Activated naive CD4-positive, alpha-beta T cell (primary cell): ENCODE results near the gene ZC2HC1C.

Experiments used
- DNase-seq, 4 experiments: peaks; one replicate each; lab custom pipeline; 2025; lab: John Stamatoyannopoulos, UW

The ZC2HC1C gene, protein sequence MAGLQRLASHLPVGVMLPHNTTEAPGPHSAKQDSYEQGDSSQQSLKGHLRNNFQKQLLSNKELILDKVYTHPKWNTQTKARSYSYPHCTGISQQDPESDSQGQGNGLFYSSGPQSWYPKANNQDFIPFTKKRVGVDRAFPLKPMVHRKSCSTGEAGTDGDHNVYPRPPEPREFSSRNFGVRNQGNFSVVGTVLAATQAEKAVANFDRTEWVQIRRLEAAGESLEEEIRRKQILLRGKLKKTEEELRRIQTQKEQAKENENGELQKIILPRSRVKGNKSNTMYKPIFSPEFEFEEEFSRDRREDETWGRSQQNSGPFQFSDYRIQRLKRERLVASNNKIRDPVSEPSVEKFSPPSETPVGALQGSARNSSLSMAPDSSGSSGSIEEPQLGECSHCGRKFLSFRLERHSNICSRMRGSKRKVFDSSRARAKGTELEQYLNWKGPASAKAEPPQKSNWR

DNA sequence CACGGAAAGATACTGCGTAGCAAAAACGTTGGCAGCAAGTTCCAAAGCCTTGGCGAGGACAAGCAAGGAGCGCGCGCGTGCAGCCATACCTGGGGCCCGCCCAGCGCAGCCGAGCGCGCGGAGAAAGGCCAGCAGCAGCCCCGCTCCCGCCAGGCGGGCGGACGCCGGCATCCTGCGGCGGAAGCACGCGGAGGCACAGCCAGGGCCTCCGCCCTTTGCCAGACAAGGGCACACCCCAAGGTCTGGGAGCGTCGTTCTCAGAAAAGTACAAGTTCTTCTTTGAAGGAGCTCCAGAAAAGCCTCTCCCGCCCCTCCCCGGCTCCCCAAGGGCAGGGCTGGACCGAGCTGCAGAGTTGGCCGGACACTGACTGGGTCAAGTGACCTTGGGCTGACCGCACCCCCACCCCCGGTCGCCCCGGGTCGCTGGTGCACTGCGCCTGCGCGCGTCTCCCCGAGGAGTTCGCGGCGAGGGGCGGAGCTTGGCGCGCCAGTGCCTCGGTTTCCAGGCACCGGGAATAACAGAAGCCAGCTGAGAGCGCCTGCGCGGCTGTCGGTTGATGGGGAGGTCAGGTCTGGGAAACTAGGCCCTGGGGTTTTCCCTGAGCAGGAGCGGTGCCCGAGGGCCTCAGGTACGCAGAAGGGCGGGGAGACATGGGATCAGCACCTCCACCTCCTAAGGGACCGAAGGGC lies at the start of gene ZC2HC1C:
TSS of gene ZC2HC1C (plus strand) at position 521 of the 690 bp plus-strand sequence. CDS start 933 bp downstream, outside the sequence.
- peak in 3 of 4 experiments; percentile 20 to 26 (median 23) for DNase-seq

DNA sequence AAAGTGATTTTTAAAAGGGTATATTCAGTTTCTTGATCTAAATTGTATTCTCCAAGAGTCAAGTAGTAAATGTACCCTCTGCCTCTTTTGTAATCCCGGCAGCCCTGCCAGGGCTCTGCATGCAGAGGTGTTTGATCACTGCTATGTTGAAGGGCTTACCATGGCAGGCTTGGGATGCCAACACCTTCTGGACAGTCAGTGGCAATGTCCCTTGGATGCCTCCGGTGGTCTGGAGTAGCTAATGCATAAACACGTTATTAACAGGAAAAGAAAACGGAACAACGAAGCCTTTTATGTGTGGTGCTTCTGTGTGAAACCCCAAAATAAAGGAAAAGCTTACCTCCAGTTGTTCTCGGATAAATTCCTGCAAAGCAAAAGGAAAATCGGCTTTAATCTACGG lies 46.8 kb upstream of the ZC2HC1C start:
- DNase-seq, result no peak

DNA sequence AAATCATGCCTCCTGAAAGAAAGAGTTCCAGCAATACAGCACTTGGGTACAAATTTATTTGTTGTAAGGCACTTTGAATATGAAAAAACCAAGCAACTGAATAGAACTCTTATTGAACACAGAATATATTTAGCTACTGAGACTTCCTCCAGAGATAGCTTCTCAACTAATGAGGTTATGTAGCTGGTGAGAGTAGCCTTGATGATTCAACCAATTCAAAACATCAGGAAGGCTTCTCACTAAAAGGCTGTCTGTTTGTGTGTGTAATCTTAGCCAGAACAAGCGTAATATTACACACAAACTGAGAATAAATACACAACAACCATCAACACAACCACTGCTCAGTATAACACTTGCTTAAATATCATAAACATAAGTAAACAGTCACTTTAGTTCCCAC lies 46.3 kb upstream of the ZC2HC1C start:
- no peak for DNase-seq

DNA sequence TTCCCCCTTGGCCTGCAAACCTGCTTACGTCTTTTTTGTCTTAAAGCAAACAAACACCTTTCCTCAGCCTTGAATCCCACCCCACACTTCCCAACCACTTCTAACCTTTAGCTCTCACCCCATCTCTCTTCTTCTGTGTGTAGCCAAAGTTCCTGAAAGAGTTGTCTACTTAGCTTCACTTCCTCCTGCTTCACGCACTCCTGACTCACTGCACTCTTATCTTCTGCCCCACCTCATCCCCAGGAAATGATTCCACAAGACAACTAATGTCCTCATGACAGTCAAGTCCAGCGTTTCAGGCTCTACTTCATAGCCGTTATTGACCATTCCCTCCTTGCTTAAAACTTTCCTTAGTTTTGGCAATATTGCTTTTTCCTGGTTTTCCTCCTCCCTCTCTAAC lies 44.4 kb upstream of the ZC2HC1C start:
- DNase-seq, result no peak

DNA sequence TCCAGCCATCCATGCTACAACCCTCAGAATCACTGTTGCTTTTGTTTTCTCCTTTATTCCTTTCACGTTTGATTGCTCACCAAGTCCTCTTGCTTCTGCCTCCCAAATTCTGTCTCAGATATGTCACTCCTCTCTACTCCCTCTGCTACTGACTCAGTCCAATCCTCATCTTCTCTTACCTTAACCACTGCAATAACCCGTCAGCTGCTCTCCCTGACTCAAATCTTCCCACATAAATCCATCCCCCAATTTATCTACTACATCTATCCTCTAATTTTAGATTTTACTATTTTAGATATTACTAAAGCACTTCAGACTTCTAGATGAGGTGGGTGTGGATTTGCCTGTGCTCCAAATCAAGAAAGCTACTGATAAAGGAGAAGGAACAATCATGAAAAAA lies 43.6 kb upstream of the ZC2HC1C start:
- DNase-seq, result no peak

DNA sequence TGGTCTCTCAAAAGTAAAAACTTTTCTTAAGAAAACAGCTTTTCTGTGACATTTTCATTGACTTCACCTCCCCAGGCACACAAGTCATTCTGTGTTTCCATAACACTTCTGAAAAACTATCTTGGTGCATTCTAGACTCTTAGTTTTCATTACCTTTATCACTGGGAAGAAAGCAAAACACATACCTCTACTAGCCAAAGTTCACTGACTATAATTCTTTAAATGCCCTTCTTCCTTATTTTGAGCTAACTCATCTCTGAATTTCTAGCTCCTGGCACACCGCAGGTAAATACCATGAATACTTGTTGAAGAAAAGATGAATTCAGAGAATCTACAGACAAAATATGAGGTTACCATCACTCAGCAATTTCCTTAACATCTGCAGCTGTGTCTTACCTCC lies 39.3 kb upstream of the ZC2HC1C start:
- no peak for DNase-seq

DNA sequence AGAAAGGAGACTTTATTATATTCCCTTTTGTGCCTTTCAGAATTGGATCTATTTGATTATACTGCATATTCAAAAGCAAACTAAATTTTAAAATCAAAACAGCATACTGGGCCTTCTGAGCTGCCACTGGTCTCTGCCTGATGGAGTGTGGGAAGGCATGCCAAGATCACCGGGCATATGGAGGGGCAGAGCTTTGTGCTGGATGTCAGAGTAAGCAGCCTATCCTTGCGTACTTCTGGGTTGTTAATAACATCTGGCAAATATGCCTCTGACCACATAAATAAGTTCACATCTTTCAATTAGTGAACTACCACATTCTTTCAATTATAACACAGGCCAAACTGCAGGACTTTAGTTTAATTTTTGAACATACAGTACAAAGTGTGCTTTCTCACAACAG lies 36.5 kb upstream of the ZC2HC1C start:
- no peak for DNase-seq

DNA sequence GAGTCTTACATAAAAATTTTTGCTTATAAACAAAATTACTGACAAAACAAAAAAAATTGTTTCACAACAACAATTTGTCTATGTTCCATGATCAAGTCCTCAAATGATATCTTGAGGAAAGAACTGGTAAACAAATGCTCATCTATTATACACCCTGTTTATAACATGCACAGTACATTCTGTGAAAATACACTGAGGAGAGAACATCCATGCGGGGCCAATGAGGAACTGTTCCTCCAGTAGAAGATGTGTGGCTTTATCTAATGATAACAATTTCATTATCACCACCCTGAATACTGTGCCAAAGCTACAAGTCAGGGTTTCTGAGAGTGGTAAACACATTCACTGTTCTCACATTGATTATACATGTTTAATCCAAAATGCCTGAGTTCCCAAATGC lies 28.9 kb upstream of the ZC2HC1C start:
- no peak for DNase-seq

DNA sequence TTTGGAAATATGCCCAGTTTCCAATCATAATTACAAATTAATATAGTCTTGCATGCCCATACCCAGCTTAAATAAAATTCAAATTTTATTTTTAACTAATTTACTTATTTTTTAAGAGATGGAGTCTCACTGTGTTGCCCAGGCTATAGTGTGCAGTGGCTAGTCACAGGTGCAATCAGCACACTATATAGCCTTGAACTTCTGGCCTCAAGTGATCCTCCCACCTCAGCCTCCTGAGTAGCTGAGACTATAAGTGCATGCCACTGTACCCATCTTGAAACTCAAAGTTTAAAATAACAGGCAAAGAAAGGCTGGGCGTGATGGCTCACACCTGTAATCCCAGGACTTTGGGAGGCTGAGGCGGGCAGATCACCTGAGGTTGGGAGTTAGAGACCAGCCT lies 28.5 kb upstream of the ZC2HC1C start:
- DNase-seq, result no peak

DNA sequence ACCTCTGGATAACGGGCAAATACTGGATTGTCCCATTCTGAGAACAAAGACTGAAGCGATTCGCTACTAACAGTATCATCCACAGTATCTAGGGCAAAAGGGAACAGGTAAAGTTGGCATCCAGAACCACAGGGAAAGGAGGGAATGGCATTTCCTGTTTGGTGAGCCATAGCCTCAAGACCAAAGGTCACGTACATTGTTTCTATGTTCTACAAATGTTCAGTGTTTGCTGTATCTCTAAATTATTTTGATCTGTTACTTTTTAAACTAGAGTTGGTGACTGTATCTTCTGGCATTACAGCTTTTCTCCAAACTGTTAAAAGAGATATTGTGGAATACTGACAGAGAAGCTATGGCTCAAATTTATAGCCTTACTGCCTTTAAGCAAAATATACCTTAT lies 27.8 kb upstream of the ZC2HC1C start:
- no peak for DNase-seq

DNA sequence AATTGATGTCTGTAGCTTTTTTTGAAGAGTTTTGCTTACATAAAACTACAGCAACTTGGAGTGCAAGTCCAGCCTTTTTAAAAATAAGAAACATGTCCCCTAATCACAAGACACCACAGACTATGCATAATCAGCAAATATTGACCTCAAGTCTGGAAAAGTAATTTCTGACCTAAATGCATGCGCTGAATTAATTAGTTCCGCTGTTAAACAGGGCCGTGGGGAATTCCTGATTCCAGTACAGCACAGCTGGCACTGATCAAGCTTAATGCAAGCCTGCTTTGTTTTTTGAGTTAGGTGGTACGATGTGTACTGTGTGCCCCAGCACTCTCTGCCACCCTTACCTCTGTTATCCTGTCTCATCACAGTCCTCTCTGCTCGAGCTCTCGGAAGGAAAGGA lies 27.4 kb upstream of the ZC2HC1C start:
- DNase-seq, result no peak

DNA sequence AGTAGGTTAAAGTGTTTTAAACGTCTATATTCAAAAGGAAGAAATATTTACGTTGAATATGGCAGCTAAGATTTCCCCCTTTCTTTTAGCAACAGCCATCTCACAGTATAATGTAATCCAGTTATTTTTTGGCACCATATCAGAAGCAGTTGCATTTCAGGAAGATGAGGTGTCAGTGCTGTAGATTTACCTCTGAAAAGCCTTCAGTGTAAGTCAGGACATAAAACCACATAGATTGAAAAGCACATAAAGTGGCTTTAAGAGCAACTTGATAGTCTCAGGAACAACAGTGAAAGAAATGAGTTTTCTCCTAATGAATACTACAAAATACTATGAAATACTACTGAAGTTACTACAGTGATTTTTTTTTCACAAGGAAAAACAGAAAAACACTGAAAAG lies 25.1 kb upstream of the ZC2HC1C start:
- DNase-seq, result no peak

DNA sequence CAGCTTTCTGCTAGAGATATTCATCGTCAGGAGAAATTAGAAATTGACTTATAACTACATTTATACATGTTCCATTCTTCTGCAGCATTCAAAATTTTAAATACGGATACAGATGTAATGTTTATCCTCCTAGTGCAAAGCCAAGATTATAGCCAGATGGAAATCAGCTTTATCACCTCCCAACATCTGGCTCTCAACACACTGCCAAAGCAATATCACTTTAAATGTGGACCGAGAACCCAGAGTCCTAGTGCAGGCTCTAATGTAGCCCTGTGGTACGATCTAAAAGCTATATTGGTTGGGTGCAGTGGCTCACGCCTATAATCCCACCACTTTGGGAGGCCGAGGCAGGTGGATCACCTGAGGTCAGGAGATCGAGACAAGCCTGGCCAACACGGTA lies 24.7 kb upstream of the ZC2HC1C start:
- DNase-seq, result no peak

DNA sequence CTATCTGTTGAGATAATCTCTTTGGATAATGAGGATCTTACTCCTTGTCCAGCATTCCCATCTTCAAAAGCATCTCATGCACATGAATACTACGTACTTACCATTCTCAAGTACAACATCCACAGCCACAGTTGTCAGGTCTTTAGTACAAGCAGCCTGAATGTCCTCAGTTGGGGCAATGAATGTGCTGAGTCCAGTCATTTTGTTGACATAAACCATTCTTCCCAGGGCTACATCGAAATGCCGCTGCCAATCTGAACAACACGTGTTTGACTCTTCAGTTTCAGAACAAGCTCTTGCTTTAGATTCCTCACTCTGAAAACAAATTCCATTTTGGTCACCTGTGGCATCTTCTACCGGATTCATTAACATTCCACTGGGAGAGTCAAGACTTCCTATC lies 23.2 kb upstream of the ZC2HC1C start:
- DNase-seq, result no peak

DNA sequence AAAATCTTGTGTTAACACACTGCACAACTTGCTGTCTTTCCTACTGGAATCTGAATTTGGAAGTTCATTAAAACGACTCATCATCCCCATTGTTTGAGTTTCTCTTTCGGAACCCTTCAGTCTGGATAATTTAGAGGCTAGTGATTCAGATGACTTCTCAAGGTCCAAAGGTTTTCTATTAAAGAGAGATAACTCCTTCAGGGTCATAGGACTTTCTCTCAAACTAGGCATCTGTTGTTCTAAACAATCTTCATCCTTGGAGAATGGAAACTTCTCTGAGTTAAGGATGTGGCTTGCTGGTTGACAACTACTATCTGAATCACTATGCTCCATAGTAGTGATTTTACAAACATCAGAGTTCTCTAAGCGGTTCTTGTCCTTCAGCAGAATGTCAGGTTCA lies 22.5 kb upstream of the ZC2HC1C start:
- DNase-seq, result no peak

DNA sequence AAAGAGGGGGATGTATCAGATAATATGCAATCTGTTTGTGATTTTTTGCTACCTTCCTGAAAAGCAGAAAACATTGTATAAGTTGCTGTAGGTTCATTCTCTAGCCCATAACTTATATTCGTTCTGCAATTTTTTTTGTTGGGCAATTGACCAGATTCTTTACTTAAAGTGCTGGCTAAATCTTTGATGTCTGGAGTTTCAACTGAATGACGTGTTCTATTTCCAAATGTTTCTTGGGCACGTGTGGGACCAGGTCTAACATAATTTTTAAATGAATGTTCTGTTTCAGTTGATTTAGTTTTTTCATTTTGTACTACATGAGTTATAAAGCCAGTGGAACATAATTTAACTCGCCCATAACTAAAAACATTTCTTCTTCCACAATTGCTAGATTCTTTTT lies 21.9 kb upstream of the ZC2HC1C start:
- no peak for DNase-seq

DNA sequence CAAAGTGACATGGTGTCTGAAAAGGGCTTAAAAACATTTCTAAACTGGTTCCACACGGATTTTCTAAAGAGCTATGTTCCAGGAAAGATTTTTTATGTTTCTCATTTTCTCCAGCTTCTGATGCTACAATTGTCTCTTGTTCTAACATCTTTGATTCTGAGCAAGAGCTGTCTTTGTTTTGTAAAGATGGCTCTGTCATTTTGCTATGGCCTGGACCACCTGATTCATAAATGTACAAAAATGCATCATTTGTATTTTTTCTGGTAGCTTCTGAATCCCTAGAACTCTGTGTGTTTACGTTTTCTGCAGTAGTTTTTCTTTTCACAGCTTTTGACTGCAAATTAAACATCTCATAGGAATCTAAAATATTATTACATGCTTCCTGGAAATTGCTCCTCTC lies 21.3 kb upstream of the ZC2HC1C start:
- no peak for DNase-seq

DNA sequence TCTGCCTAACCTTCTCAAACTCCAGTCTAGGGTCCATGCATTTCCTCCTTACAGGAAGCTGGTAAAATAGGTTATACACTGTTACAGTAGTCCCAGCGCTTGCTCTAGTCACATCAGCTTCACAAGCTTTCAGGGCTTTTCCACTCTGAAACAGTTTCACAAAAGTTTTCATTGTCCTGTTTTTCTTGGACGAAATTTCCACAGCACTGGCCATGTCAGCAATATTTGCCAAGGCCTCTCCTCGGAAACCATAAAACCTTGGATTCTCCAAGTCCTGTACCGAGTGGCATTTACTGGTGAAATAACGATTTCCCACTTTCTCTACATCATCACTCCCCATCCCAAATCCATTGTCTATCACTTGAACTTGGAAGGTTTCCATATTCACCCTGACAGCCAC lies 20.3 kb upstream of the ZC2HC1C start:
- no peak for DNase-seq

DNA sequence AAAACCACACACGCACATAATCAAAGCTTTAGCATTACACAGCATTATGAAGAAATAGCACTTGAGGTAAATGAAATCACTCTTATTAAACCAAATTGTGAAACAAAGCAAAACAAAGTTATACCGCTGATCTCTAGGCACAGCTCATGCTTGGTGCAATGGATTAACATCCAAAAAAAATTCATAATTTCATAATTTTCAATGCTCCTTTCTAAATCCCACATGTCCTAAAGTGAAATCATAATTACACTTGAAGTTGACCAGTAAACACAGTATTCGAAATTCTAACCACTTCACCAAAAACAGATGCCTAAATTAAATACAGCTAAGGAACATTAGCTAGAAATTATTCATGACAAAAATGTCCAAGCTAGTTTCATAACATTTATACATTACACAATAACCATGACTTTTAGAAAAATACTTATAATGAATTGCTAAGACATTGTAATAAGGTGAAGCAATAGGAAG lies 19.7 kb upstream of the ZC2HC1C start:
- no peak for DNase-seq

DNA sequence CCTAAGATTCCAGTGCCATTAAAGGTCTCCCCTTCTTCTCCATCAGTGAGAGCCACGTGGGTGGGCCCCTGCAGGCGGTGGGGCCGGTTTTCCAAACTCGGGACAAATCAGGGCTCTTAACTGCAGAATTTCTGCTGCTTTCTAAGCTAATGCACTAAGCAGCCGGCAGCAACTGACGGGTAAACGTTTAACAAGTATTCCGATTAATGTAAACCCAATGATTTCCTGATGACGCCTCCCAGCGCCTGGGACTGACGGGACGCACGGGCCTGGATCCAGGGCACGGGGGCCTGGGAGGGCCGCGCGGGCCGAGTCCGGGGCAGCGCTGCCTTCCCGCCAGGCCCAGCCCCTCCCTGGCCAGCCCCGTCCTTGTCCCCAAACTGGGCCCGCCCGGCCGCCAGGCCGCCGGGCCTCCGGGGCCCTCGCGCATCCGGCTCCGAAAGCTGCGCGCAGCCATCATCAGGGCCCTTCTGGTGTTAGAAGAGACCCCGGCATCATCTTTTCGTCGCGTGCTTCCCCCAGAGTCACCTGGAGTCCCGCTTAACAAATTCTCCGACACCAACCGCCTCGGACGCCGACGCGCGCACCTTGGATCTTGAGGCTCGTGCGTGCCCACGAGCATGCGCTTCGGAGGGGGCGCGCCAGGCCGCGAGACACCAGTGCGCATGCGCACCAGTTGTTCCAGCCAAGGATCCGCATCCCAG lies 18.4 kb upstream of the ZC2HC1C start, which contains the start of gene MLH3:
TSS of gene MLH3 (minus strand) at position 616 of the 704 bp plus-strand sequence. CDS start 1,812 bp downstream, outside the sequence.
- DNase-seq, result peak; percentile 59 to 73 (median 64)

DNA sequence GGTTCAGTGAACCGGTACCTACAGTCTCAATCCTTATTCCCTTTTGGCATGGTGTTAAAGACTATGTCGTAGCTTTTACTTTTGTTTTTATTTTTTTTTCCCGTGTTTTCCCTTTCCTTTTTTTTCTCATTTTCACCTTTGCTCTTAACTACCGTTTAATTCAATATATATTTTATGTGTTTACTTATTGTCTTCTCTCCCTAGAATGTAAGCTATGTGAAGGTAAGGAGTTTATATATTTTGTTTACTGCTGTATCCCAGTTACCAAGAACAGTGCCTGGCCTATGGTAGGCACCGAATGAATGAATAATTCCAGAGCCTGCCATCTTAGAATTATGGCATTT lies 17.9 kb upstream of the ZC2HC1C start:
- no peak for DNase-seq

DNA sequence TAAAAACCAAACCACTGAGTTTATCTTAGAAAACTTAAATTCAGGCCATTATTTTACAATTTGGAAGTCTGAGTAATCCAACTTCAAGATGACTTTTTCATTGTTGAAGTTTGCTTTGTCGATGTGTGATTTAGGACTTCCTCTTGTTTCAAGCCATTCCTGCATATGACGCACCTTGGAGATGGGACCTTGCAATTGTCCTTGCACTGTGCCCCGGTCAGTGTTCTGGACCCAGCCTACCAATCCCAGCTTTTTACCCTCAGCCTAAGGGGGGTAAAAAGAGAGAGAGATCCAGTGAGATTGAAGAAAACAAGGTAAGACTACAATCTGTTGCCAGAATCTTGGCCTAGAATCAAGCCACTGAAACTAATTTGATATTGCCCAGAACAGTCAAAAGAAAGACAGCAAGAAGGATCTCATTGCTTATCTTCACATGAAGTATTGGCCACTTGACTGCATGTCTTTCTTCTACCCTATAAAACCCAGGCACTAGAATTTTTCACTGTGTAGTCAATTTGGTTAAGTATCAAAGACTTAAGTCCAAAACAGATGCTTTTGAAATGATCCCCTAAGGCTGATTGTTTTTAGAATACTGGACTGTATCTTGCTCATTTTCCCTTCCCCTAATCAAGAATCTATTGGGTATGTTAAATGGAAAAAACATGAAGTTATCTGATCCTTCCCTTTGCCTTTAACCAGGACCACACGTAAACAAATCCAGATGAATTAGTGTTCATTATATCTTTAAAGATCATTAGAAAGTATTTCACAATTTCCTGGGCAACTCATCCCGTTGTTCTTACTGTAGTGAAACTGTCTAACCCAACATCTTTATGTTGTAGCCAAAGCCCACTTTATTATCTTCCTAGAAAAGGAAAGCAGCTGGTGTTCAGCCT lies 15.8 kb upstream of the ZC2HC1C start:
- no peak for DNase-seq
